ENCODE measurements around the gene CCSER1.
"Not testable (repeated sequence)": the region's sequence is repeated elsewhere in the genome, so short reads cannot be mapped to it uniquely, and the experiment has no call there.

CCSER1 gene

GRCh38 chr4:90299373-90299772 is 172.2 kb downstream of the CCSER1 start:
- Histone ChIP-seq H3K27me3 (ENCODE audit: insufficient read depth, low read depth, severe bottlenecking) (no peaks in the 10 kb centered on the region), H3K4me3 (ENCODE audit: low read depth, low read length) (no peak overlapping the region), H3K27ac (no peak overlapping the region), H3K9me3 (ENCODE audit: severe bottlenecking) (peaks cover 2% of the 10 kb centered on the region), H3K36me3 (no peaks in the 10 kb centered on the region)
- DNase-seq: no peak
- TF ChIP-seq CTCF (IDR thresholded peaks at IDR 0.05; ENCODE audit: low read depth, low read length): no peak

GRCh38 chr4:90306810-90307209 is 179.6 kb downstream of the CCSER1 start:
- DNase-seq: no peak
- no peaks in the 10 kb centered on the region for H3K27me3 ChIP-seq (ENCODE audit: insufficient read depth, low read depth, severe bottlenecking)
- no peaks in the 10 kb centered on the region for H3K36me3 ChIP-seq
- peaks cover 2% of the 10 kb centered on the region for H3K9me3 ChIP-seq (ENCODE audit: severe bottlenecking)
- TF ChIP-seq CTCF (IDR thresholded peaks at IDR 0.05; ENCODE audit: low read depth, low read length): no peak
- H3K27ac ChIP-seq: no peak overlapping the region
- no peak overlapping the region for H3K4me3 ChIP-seq (ENCODE audit: low read depth, low read length)

- not testable (repeated sequence) for H3K27me3 ChIP-seq (ENCODE audit: insufficient read depth, low read depth, severe bottlenecking); H3K4me3 ChIP-seq (ENCODE audit: low read depth, low read length); H3K36me3 ChIP-seq; H3K9me3 ChIP-seq (ENCODE audit: severe bottlenecking); DNase-seq; H3K27ac ChIP-seq
Measured at GRCh38 chr4:90317140-90317539, 189.9 kb downstream of the CCSER1 start.

GRCh38 chr4:90317785-90318184 is 190.6 kb downstream of the CCSER1 start:
- no peaks in the 10 kb centered on the region for H3K27me3 ChIP-seq (ENCODE audit: insufficient read depth, low read depth, severe bottlenecking)
- no peak overlapping the region for H3K27ac ChIP-seq
- no peak overlapping the region for H3K4me3 ChIP-seq (ENCODE audit: low read depth, low read length)
- DNase-seq: no peak
- no peak for TF ChIP-seq CTCF (IDR thresholded peaks at IDR 0.05; ENCODE audit: low read depth, low read length)
- H3K9me3 ChIP-seq (ENCODE audit: severe bottlenecking): no peaks in the 10 kb centered on the region
- H3K36me3 ChIP-seq: no peaks in the 10 kb centered on the region; the same call in 1 of the 2 replicates

- no peak overlapping the region for H3K4me3 ChIP-seq (ENCODE audit: low read depth, low read length)
- no peak for TF ChIP-seq CTCF (IDR thresholded peaks at IDR 0.05; ENCODE audit: low read depth, low read length)
- DNase-seq: no peak
- no peaks in the 10 kb centered on the region for H3K27me3 ChIP-seq (ENCODE audit: insufficient read depth, low read depth, severe bottlenecking)
- H3K36me3 ChIP-seq: no peaks in the 10 kb centered on the region; the same call in 1 of the 2 replicates
- H3K9me3 ChIP-seq (ENCODE audit: severe bottlenecking): no peaks in the 10 kb centered on the region
- no peak overlapping the region for H3K27ac ChIP-seq
Measured at GRCh38 chr4:90318193-90318592, 191.0 kb downstream of the CCSER1 start.

GRCh38 chr4:90328558-90328957 is 201.4 kb downstream of the CCSER1 start:
- DNase-seq: no peak
- no peak overlapping the region for H3K27ac ChIP-seq

More at GRCh38 chr4:90328558-90328957, 201.4 kb downstream of the CCSER1 start:
- H3K4me3 ChIP-seq (ENCODE audit: low read depth, low read length): no peak overlapping the region
- TF ChIP-seq CTCF (IDR thresholded peaks at IDR 0.05; ENCODE audit: low read depth, low read length): no peak
- peaks cover 4% of the 10 kb centered on the region for H3K9me3 ChIP-seq (ENCODE audit: severe bottlenecking)
- no peaks in the 10 kb centered on the region for H3K27me3 ChIP-seq (ENCODE audit: insufficient read depth, low read depth, severe bottlenecking)
- no peaks in the 10 kb centered on the region for H3K36me3 ChIP-seq

Measured in WERI-Rb-1 (cell line).